SK-N-SH (cell line): ENCODE data around the gene SUPT5H. TPM values are rescaled to one million over a fixed set of nuclear protein-coding genes. Genes with fewer than 3 reads are reported as not detected.
A peak's percentile ranks its signal among the peaks of the same experiment; 100 is the strongest.

Experiments used
- CTCF ChIA-PET: fragments of 300-600, 350-600 bp; formaldehyde crosslinking; extraction: SDS; loops from one replicate; lab custom pipeline; 2021; lab: Yijun Ruan, JAX
- POLR2A ChIA-PET: fragments of 350-600 bp; sonication (Branson Sonifier 250); formaldehyde crosslinking; extraction: SDS; loops from one replicate; lab custom pipeline; 2020; ENCODE audit warnings: antibody characterized with exemption, inconsistent platforms; lab: Yijun Ruan, JAX
- DNase-seq: peaks from one replicate; pipeline ENCODE4 v3.0.0; 2012
- H2AFZ ChIP-seq: fragments of 200-600 bp; sonication (generic); 2 replicates; pipeline ENCODE4 v1.8.1; 2016; ENCODE audit warnings: antibody characterized with exemption, mild to moderate bottlenecking, low read depth
- H3F3A ChIP-seq: fragments of 200-600 bp; sonication (generic); replicated peaks from 2 replicates; pipeline ENCODE3; 2016; ENCODE audit warnings: antibody characterized with exemption, mild to moderate bottlenecking; ENCODE audit not compliant: insufficient read depth
- H3K27ac ChIP-seq, 2 experiments: fragments of 200-500 bp in 1 of 2; fragments of 200-600 bp in 1 of 2; sonication (Bioruptor generic) in 1 of 2; sonication (generic), shearing (Covaris generic) in 1 of 2; 2 replicates each; pipeline versions ENCODE4 v1.5.1 to v1.6.1; 2014 to 2016; ENCODE audit warnings: low read depth in 2 of 2, inconsistent platforms in 1 of 2, low read length in 1 of 2, mild to moderate bottlenecking in 1 of 2, mixed read lengths in 1 of 2
- H3K27me3 ChIP-seq: fragments of 200-600 bp; sonication (generic), shearing (Covaris generic); 2 replicates; pipeline ENCODE4 v1.6.1; 2016; ENCODE audit warnings: mixed run types; ENCODE audit not compliant: insufficient read depth
- H3K36me3 ChIP-seq, 2 experiments: fragments of 200-500 bp in 1 of 2; fragments of 200-600 bp in 1 of 2; sonication (Bioruptor generic) in 1 of 2; sonication (generic) in 1 of 2; replicated peaks in 1 of 2; 2 replicates each; pipeline versions ENCODE3 to v1.5.1; 2014 to 2016; ENCODE audit warnings: low read length in 1 of 2, mild to moderate bottlenecking in 1 of 2; ENCODE audit not compliant: insufficient read depth in 2 of 2, control insufficient read depth in 1 of 2
- H3K4me1 ChIP-seq, 2 experiments: fragments of 200-500 bp in 1 of 2; fragments of 200-600 bp in 1 of 2; sonication (Bioruptor generic) in 1 of 2; sonication (generic), shearing (Covaris generic) in 1 of 2; 2 replicates each; pipeline versions ENCODE4 v1.5.1 to v1.6.1; 2014 to 2016; ENCODE audit warnings: low read depth in 1 of 2, low read length in 1 of 2, mixed run types in 1 of 2; ENCODE audit not compliant: insufficient read depth in 2 of 2, control insufficient read depth in 1 of 2
- H3K4me2 ChIP-seq: fragments of 200-600 bp; sonication (generic), shearing (Covaris generic); 2 replicates; pipeline ENCODE4 v1.6.1; 2017; ENCODE audit warnings: mixed run types
- H3K4me3 ChIP-seq, 2 experiments: fragments of 200-500 bp in 1 of 2; fragments of 200-600 bp in 1 of 2; sonication (Bioruptor generic) in 1 of 2; sonication (generic), shearing (Covaris generic) in 1 of 2; 2 replicates each; pipeline versions ENCODE4 v1.5.1 to v1.8.1; 2014 to 2016; ENCODE audit warnings: low read depth in 2 of 2, inconsistent platforms in 1 of 2, low read length in 1 of 2, mild to moderate bottlenecking in 1 of 2, mixed read lengths in 1 of 2, moderate library complexity in 1 of 2
- H3K79me2 ChIP-seq: fragments of 200-600 bp; sonication (generic); 2 replicates; pipeline ENCODE4 v1.8.1; 2017; ENCODE audit warnings: mild to moderate bottlenecking; ENCODE audit not compliant: insufficient read depth
- H3K9ac ChIP-seq: fragments of 200-600 bp; sonication (generic); 2 replicates; pipeline ENCODE4 v1.6.1; 2017; ENCODE audit warnings: mixed run types
- H3K9me2 ChIP-seq: fragments of 200-600 bp; sonication (generic); 2 replicates; pipeline ENCODE4 v1.6.1; 2017; ENCODE audit warnings: mixed run types
- H3K9me3 ChIP-seq: fragments of 200-600 bp; sonication (generic); 2 replicates; pipeline ENCODE4 v1.6.1; 2017; ENCODE audit warnings: mixed run types, mild to moderate bottlenecking, moderate library complexity
- H4K20me1 ChIP-seq: fragments of 200-600 bp; sonication (generic); 2 replicates; pipeline ENCODE4 v1.6.1; 2017; ENCODE audit warnings: mild to moderate bottlenecking, mixed run types; ENCODE audit not compliant: insufficient read depth
- CHD2 ChIP-seq: fragments of 150-350 bp; IDR thresholded peaks from 2 replicates; pipeline ENCODE4 v1.6.1; 2018; ENCODE audit warnings: low read length; ENCODE audit not compliant: partially characterized antibody
- ELF1 ChIP-seq: IDR thresholded peaks from 2 replicates; pipeline ENCODE4 v1.4.0; 2012
- EP300 ChIP-seq, 2 experiments: IDR thresholded peaks; 2 replicates each; pipeline versions ENCODE4 v1.4.0 to v1.6.1; 2012; ENCODE audit warnings: borderline replicate concordance in 1 of 2, low read depth in 1 of 2, low read length in 1 of 2
- EZH2phosphoT487 ChIP-seq: fragments of 200-600 bp; sonication (generic); IDR thresholded peaks from 2 replicates; pipeline ENCODE4 v1.6.1; 2017; ENCODE audit warnings: low read depth, mixed run types, mild to moderate bottlenecking, antibody characterized with exemption, moderate library complexity, borderline replicate concordance
- GABPA ChIP-seq: IDR thresholded peaks from 2 replicates; pipeline ENCODE4 v1.4.0; 2012; ENCODE audit warnings: low read depth, mild to moderate bottlenecking
- MXI1 ChIP-seq: IDR thresholded peaks from 2 replicates; pipeline ENCODE4 v1.6.1; 2012; ENCODE audit warnings: mild to moderate bottlenecking, low read depth, low read length, improper control_type of control experiment
- NRF1 ChIP-seq: IDR thresholded peaks from 2 replicates; pipeline ENCODE4 v1.6.1; 2012; ENCODE audit warnings: low read depth, mild to moderate bottlenecking, low read length
- RAD21 ChIP-seq: IDR thresholded peaks from 2 replicates; pipeline ENCODE4 v1.6.1; 2012; ENCODE audit warnings: mild to moderate bottlenecking, low read length
- RCOR1 ChIP-seq: fragments of 150-350 bp; IDR thresholded peaks from 2 replicates; pipeline ENCODE4 v1.6.1; 2017; ENCODE audit warnings: antibody characterized with exemption, low read length
- RFX5 ChIP-seq: IDR thresholded peaks from 2 replicates; pipeline ENCODE4 v1.6.1; 2012; ENCODE audit warnings: mild to moderate bottlenecking, improper control_type of control experiment, low read length
- SIN3A ChIP-seq: IDR thresholded peaks from 2 replicates; pipeline ENCODE4 v1.6.1; 2012; ENCODE audit warnings: low read depth, mild to moderate bottlenecking, low read length, moderate library complexity, borderline replicate concordance
- SMC3 ChIP-seq: IDR thresholded peaks from 2 replicates; pipeline ENCODE4 v1.6.1; 2012; ENCODE audit warnings: low read depth, low read length, improper control_type of control experiment
- TCF12 ChIP-seq: IDR thresholded peaks from 2 replicates; pipeline ENCODE4 v1.4.0; 2012
- TEAD4 ChIP-seq: IDR thresholded peaks from 2 replicates; pipeline ENCODE4 v1.4.0; 2012; ENCODE audit warnings: mild to moderate bottlenecking, borderline replicate concordance; ENCODE audit not compliant: insufficient read depth
- YY1 ChIP-seq: IDR thresholded peaks from 2 replicates; pipeline ENCODE4 v1.4.0; 2012; ENCODE audit warnings: low read depth, mild to moderate bottlenecking
- WGBS: methylation state at CpG from one replicate; pipeline ENCODE4 v1.1.6; 2017; ENCODE audit warnings: low lambda C conversion rate; 5-methylcytosine and 5-hydroxymethylcytosine counted together
- polyA plus RNA-seq, 3 experiments: library from polyadenylated mRNA; depleted of rRNA; stranded (reverse); fragments of >200 nt; gene quantifications; 2 replicates each; pipeline ENCODE4 v1.2.3, GENCODE V29; 2012
- TF ChIP-seq, protein P1 (sequence below): fragments of 150-350 bp; IDR thresholded peaks from 2 replicates; pipeline ENCODE4 v1.6.1; 2017; ENCODE audit warnings: antibody characterized with exemption, low read length, low read depth, borderline replicate concordance
- TF ChIP-seq, protein P2 (sequence below): fragments of 200-600 bp; sonication (generic); IDR thresholded peaks from 2 replicates; pipeline ENCODE4 v1.6.1; 2017; ENCODE audit warnings: antibody characterized with exemption, mild to moderate bottlenecking, moderate library complexity
- TF ChIP-seq, protein P3 (sequence below): IDR thresholded peaks from 2 replicates; pipeline ENCODE4 v1.4.0; 2012; ENCODE audit warnings: low read depth, borderline replicate concordance
- TF ChIP-seq, protein P4 (sequence below): IDR thresholded peaks from 2 replicates; pipeline ENCODE4; 2012
- TF ChIP-seq, protein P5 (sequence below): IDR thresholded peaks from 2 replicates; pipeline ENCODE4 v1.4.0; 2012; ENCODE audit warnings: low read depth

The SUPT5H gene
- polyA plus RNA-seq, 1 of the 3 experiments (the other 2 are of a cell fraction), result 137 TPM

DNA sequence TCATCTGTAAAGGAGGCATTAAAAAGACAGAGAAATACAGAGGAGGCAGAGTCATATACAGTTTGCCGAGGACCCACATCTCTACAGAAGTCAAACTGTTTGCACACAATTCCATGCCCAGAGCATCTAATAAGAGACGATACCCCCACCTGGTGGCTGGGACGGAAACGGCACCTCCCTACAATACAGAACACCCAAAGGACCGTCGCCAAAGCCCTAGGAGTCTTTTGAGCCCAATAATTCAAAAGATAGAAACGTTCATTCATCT lies 33.6 kb upstream of the SUPT5H start:
- H3K9me2 ChIP-seq, result no peaks in the 10 kb centered on the region
- H3K79me2 ChIP-seq, result peaks cover 65% of the 10 kb centered on the region
- H3F3A ChIP-seq, result peaks cover 33% of the 10 kb centered on the region
- peak overlapping the region; percentile 74 to 91 for H3K27ac ChIP-seq
- peaks cover 29 to 44% of the 10 kb centered on the region in 2 experiments; a peak in 3 of 4 replicates for H3K4me1 ChIP-seq
- H4K20me1 ChIP-seq, result peaks cover 29% of the 10 kb centered on the region
- no peak overlapping the region for H2AFZ ChIP-seq
- ChIA-PET CTCF (interaction anchor here (0.6 to 5.1 kb wide), 20 partner anchors 9 to 289 kb away, joined by 3 to 106 read pairs (median 4); partner anchors contain the start of genes EID2B, MED29, PAF1 and RPS16), POLR2A (interaction anchor here (0.6 to 1.8 kb wide), 3 partner anchors 14 to 24 kb away, joined by 3 to 14 read pairs (median 4); partner anchors contain the start of gene RPS16)
- TF ChIP-seq SMC3 (peak; percentile 90), ELF1 (no peak), YY1 (no peak), RAD21 (peak; percentile 92), CHD2 (no peak), TCF12 (no peak), MXI1 (no peak)
- TF ChIP-seq, protein P1, sequence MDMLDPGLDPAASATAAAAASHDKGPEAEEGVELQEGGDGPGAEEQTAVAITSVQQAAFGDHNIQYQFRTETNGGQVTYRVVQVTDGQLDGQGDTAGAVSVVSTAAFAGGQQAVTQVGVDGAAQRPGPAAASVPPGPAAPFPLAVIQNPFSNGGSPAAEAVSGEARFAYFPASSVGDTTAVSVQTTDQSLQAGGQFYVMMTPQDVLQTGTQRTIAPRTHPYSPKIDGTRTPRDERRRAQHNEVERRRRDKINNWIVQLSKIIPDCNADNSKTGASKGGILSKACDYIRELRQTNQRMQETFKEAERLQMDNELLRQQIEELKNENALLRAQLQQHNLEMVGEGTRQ, result no peak
- TF ChIP-seq, protein P2, sequence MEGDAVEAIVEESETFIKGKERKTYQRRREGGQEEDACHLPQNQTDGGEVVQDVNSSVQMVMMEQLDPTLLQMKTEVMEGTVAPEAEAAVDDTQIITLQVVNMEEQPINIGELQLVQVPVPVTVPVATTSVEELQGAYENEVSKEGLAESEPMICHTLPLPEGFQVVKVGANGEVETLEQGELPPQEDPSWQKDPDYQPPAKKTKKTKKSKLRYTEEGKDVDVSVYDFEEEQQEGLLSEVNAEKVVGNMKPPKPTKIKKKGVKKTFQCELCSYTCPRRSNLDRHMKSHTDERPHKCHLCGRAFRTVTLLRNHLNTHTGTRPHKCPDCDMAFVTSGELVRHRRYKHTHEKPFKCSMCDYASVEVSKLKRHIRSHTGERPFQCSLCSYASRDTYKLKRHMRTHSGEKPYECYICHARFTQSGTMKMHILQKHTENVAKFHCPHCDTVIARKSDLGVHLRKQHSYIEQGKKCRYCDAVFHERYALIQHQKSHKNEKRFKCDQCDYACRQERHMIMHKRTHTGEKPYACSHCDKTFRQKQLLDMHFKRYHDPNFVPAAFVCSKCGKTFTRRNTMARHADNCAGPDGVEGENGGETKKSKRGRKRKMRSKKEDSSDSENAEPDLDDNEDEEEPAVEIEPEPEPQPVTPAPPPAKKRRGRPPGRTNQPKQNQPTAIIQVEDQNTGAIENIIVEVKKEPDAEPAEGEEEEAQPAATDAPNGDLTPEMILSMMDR, result peak; percentile 98
- TF ChIP-seq, all 33 proteins: peak for 3
- DNase-seq, result peak; percentile 80
- H3K4me3 ChIP-seq, result peak overlapping the region; percentile 66 to 92
- H3K4me2 ChIP-seq, result peak overlapping the region; percentile 92
- peak overlapping the region; percentile 43; the same call in 1 of the 2 replicates for H3K9ac ChIP-seq
- 2% methylated on average over 7 of the region's 7 CpGs for WGBS
- H3K9me3 ChIP-seq, result no peaks in the 10 kb centered on the region
- H3K36me3 ChIP-seq, result peaks cover 3 to 7% of the 10 kb centered on the region in 2 experiments
- H3K27me3 ChIP-seq, result no peaks in the 10 kb centered on the region

DNA sequence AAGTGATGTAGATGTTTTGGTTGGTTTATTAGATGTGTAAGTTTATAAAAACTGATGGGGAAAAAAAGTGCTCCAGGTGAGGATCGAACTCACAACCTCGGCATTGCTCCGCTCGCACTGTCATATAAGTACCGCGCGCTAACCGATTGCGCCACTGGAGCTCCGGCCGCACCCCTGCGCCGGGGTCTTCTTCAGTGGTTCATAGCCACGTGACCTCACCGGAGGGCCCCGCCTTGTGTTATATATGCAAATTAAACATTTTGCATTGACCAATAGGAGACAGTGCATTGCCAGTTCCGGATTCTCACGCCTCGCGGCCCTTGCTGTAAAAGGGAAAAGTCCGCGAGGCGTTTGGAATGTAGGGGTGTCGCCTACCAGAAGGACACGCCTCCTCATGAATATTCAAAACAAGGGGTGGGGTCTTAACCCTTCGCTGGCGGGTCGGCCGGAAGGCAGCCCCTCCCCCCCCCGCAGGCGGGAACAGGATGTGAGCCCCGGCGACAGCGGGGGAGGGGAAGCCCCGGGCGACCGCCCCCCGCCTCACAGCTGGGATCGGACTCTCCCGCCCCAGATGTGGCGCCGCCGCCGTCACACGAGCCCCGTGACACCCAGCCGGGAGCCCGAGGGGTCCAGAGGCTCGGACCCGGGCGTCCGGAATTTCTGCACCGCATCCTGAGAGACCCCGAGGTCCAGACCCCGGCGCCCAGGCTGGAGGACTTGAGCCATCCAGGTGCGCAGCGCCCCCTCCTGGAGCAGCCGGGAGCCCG lies 33.1 kb upstream of the SUPT5H start, which contains the start of gene PLEKHG2:
PLEKHG2 (plus strand) TSS at position 570 of the 767 bp plus-strand sequence. CDS start 1,418 bp downstream, outside the sequence.
- H3K4me1 ChIP-seq, result peaks cover 29 to 44% of the 10 kb centered on the region in 2 experiments; a peak in 3 of 4 replicates
- DNase-seq, result peak; percentile 95
- 1% methylated on average over 45 of the region's 60 CpGs for WGBS
- H3K9ac ChIP-seq, result peak within 1 kb of the TSS; percentile 97
- CTCF ChIA-PET, result interaction anchor here (0.6 to 5.1 kb wide), 17 partner anchors 12 to 941 kb away, joined by 3 to 106 read pairs (median 6); partner anchors contain the start of genes EID2B, MED29, PAF1 and RPS16
- peaks cover 3 to 7% of the 10 kb centered on the region in 2 experiments for H3K36me3 ChIP-seq
- H3K79me2 ChIP-seq, result peaks cover 65% of the 10 kb centered on the region
- POLR2A ChIA-PET, result interaction anchor here (1.8 kb wide), 1 partner anchor 24 kb away, joined by 14 read pairs; the partner anchor contains the start of gene RPS16
- H3K27me3 ChIP-seq, result no peaks in the 10 kb centered on the region
- peak within 1 kb of the TSS; percentile 99 for H3K4me2 ChIP-seq
- H3K4me3 ChIP-seq, result peak within 1 kb of the TSS; percentile 92 to 96
- H3K9me3 ChIP-seq, result no peaks in the 10 kb centered on the region
- peaks cover 27% of the 10 kb centered on the region for H4K20me1 ChIP-seq
- H3K27ac ChIP-seq, result peak within 1 kb of the TSS; percentile 94 to 96
- H3F3A ChIP-seq, result peaks cover 33% of the 10 kb centered on the region
- no peaks in the 10 kb centered on the region for H3K9me2 ChIP-seq
- peak within 1 kb of the TSS; percentile 74 for H2AFZ ChIP-seq
- no peak; the same call in 1 of the 2 replicates for TF ChIP-seq SMC3
- peak; percentile 47; the same call in 1 of the 2 replicates for TF ChIP-seq RCOR1
- TF ChIP-seq, protein P3, sequence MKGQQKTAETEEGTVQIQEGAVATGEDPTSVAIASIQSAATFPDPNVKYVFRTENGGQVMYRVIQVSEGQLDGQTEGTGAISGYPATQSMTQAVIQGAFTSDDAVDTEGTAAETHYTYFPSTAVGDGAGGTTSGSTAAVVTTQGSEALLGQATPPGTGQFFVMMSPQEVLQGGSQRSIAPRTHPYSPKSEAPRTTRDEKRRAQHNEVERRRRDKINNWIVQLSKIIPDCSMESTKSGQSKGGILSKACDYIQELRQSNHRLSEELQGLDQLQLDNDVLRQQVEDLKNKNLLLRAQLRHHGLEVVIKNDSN, result peak; percentile 86
- TF ChIP-seq NRF1, result no peak
- 0 out of 2 replicates have a peak, but pooled peaks have one; percentile 78 for TF ChIP-seq SIN3A
- TF ChIP-seq, protein P4, sequence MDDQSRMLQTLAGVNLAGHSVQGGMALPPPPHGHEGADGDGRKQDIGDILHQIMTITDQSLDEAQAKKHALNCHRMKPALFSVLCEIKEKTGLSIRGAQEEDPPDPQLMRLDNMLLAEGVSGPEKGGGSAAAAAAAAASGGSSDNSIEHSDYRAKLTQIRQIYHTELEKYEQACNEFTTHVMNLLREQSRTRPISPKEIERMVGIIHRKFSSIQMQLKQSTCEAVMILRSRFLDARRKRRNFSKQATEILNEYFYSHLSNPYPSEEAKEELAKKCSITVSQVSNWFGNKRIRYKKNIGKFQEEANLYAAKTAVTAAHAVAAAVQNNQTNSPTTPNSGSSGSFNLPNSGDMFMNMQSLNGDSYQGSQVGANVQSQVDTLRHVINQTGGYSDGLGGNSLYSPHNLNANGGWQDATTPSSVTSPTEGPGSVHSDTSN, result peak; percentile 29; the same call in 1 of the 2 replicates
- peak; percentile 88 for TF ChIP-seq ELF1
- TF ChIP-seq GABPA, result peak; percentile 70
- TF ChIP-seq EP300 (IDR thresholded peaks at IDR 0.05; ENCODE audit: borderline replicate concordance in 1 of 2, low read depth in 1 of 2, low read length in 1 of 2), result 0 out of 4 replicates have a peak, but pooled peaks of 1 of the 2 experiments have one; percentile 42
- TF ChIP-seq, protein P5, sequence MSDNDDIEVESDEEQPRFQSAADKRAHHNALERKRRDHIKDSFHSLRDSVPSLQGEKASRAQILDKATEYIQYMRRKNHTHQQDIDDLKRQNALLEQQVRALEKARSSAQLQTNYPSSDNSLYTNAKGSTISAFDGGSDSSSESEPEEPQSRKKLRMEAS, result peak; percentile 88
- no peak for TF ChIP-seq EZH2phosphoT487
- TF ChIP-seq RFX5, result peak; percentile 80
- TF ChIP-seq TEAD4, result peak; percentile 89
